Neutrophil (primary cell): ENCODE data around the gene TAT.
A peak's percentile ranks its signal among the peaks of the same experiment; 100 is the strongest.
"Not testable (repeated sequence)": the region's sequence is repeated elsewhere in the genome, so short reads cannot be mapped to it uniquely, and the experiment has no call there.

Experiments used
- H3K27ac ChIP-seq: fragments of 200-600 bp; sonication (generic); 2 replicates; pipeline ENCODE4 v1.5.1; 2016; ENCODE audit warnings: mild to moderate bottlenecking, moderate library complexity
- H3K27me3 ChIP-seq: fragments of 200-600 bp; sonication (generic); 2 replicates; pipeline ENCODE4 v1.6.0; 2016; ENCODE audit warnings: mild to moderate bottlenecking
- H3K36me3 ChIP-seq: fragments of 200-600 bp; sonication (generic); 2 replicates; pipeline ENCODE4 v1.5.1; 2017
- H3K4me1 ChIP-seq, 2 experiments: fragments of 200-600 bp in 1 of 2; sonication (generic) in 1 of 2; 1 replicate in 1 of 2; 2 replicates in 1 of 2; pipeline versions ENCODE4 v1.5.1 to v1.6.1; 2013 to 2016; ENCODE audit warnings: low read depth in 1 of 2, low read length in 1 of 2, mild to moderate bottlenecking in 1 of 2, moderate library complexity in 1 of 2; ENCODE audit not compliant: control insufficient read depth in 1 of 2, insufficient read depth in 1 of 2
- H3K4me3 ChIP-seq, 2 experiments: fragments of 200-600 bp in 1 of 2; sonication (generic) in 1 of 2; 1 replicate in 1 of 2; 2 replicates in 1 of 2; pipeline ENCODE4 v1.5.1; 2013 to 2016; ENCODE audit warnings: low read depth in 1 of 2, low read length in 1 of 2, mild to moderate bottlenecking in 1 of 2, moderate library complexity in 1 of 2
- H3K9me3 ChIP-seq: fragments of 200-600 bp; sonication (generic); 2 replicates; pipeline ENCODE4 v1.5.1; 2016
- CTCF ChIP-seq: fragments of 200-600 bp; sonication (generic); IDR thresholded peaks from 2 replicates; pipeline ENCODE4 v1.5.1; 2016; ENCODE audit warnings: antibody characterized with exemption

Gene TAT

GRCh38 chr16:71618429-71618828 lies 41.5 kb upstream of the TAT start:
- no peak overlapping the region for H3K4me3 ChIP-seq
- H3K27ac ChIP-seq, result no peak overlapping the region
- H3K4me1 ChIP-seq, result no peaks in the 10 kb centered on the region
- no peak for TF ChIP-seq CTCF
- no peaks in the 10 kb centered on the region for H3K36me3 ChIP-seq
- H3K9me3 ChIP-seq, result no peaks in the 10 kb centered on the region
- H3K27me3 ChIP-seq, result peaks cover 34% of the 10 kb centered on the region

- H3K9me3 ChIP-seq, H3K4me3 ChIP-seq, H3K27ac ChIP-seq, H3K36me3 ChIP-seq, H3K4me1 ChIP-seq: not testable (repeated sequence)
- peaks cover 37% of the 10 kb centered on the region for H3K27me3 ChIP-seq
Measured at GRCh38 chr16:71614956-71615355, 38.1 kb upstream of the TAT start.

DNA sequence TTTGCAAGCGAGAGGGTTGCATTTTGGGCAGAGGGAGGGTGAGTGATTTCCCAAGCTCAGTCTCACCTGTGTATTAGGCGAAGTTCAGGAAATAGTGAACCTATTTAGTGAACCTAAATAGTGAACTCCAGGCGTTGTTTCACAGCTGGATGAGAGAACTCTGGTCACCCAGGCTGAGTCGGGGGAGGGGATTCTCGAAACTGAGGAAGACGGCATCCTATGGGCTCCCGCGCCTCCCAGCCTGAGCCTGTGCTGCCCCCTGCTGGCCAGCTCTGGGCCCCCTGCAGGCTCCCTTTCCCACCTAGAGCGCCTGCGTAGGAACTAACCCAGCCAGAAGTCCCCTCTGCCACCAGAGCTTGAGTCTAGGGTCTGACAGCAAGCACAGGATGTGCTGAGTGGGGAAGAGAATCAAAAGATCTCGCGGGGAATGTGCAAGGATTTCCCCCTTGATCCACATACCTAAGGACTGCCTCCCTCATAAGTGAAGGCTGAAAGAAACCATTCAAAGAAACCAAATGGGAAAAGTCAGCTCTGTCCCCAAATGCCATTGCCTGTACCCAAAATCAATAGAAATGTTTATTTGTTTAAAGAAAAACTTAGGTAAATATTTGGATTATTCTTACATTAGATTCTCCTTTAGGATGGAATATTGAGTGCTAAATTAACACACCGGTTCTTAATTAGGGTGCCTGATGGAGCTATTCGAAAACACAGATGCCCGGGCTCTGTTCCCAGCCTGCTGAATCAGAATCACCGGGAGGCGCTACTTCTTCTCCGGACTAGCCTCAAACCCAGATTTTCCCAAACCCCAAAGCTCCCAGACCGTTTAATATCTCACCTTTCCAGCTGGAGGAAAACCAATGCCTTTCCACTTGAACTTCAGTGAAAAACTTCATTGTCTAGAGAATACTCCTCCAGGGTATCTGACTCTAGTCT lies 34.3 kb upstream of the TAT start:
- Histone ChIP-seq H3K4me1 (no peaks in the 10 kb centered on the region), H3K27me3 (peaks cover 28% of the 10 kb centered on the region), H3K36me3 (no peaks in the 10 kb centered on the region), H3K4me3 (no peak overlapping the region), H3K9me3 (no peaks in the 10 kb centered on the region), H3K27ac (no peak overlapping the region)
- peak; percentile 55 for TF ChIP-seq CTCF

DNA sequence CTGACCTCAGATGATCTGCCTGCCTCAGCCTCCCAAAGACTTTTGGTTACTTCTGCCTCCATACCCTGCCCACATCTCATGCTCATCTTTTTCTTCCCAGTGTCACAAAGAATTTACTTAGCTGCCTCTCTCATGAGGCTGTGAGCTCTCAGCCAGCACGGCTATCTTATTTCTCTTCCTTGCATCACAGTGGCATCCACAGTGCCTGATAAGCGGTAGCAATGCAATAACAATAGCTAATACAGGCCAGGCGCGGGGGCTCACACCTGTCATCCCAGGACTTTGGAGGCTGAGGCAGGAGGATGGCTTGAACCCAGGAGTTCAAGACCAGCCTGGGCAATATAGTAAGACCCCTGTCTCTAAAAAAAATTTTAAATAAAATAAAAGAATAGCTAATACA lies 33.6 kb upstream of the TAT start:
- no peaks in the 10 kb centered on the region for H3K36me3 ChIP-seq
- H3K4me3 ChIP-seq, result no peak overlapping the region
- no peak for TF ChIP-seq CTCF
- H3K4me1 ChIP-seq, result no peaks in the 10 kb centered on the region
- H3K27ac ChIP-seq, result no peak overlapping the region
- peaks cover 28% of the 10 kb centered on the region for H3K27me3 ChIP-seq
- no peaks in the 10 kb centered on the region for H3K9me3 ChIP-seq

DNA sequence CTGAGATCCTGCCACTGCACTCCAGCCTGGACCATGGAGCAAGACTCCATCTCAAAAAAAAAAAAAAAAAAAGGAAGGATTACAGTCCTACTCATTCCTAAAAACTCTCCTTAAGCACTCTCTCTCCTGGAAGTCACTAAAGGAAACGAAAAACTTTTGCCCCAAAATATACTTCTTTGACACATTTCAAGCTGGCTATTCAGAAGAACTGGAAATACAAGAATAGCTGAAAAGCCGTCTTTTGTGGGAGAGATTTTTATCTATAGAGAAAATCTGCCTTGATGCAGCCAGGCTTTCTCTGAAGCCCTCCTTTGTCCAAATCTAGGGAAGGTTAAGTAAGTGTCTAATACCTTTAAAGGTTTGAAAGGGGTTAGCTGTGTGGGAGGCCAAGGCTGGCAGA lies 32.2 kb upstream of the TAT start:
- no peaks in the 10 kb centered on the region for H3K9me3 ChIP-seq
- no peak for TF ChIP-seq CTCF

GRCh38 chr16:71600822-71601221 lies 23.9 kb upstream of the TAT start:
- Histone ChIP-seq H3K9me3 (no peaks in the 10 kb centered on the region), H3K4me3 (no peak overlapping the region), H3K27ac (no peak overlapping the region), H3K36me3 (no peaks in the 10 kb centered on the region), H3K27me3 (no peaks in the 10 kb centered on the region), H3K4me1 (no peaks in the 10 kb centered on the region)
- no peak for TF ChIP-seq CTCF

More for the DNA sequence above, 32.2 kb upstream of the TAT start:
- no peaks in the 10 kb centered on the region for H3K4me1 ChIP-seq
- H3K4me3 ChIP-seq, result no peak overlapping the region
- peaks cover 28% of the 10 kb centered on the region for H3K27me3 ChIP-seq
- no peak overlapping the region for H3K27ac ChIP-seq
- no peaks in the 10 kb centered on the region for H3K36me3 ChIP-seq

DNA sequence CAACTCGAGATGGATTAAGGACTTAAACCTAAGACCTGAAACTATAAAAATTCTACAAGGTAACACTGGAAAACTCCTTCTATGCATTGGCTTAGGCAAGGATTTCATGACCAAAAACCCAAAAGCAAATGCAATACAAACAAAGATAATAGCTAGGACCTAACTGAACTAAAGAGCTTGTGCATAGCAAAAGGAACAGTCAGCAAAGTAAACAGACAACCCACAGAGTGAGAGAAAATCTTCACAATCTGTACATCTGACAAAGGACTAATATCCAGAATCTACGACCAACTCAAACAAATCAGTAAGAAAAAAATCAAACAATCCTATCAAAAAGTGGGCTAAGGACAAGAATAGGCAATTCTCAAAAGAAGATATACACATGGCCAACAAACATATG lies 21.5 kb upstream of the TAT start:
- H3K4me1 ChIP-seq, H3K9me3 ChIP-seq, H3K4me3 ChIP-seq, H3K27ac ChIP-seq, H3K27me3 ChIP-seq, H3K36me3 ChIP-seq: not testable (repeated sequence)

DNA sequence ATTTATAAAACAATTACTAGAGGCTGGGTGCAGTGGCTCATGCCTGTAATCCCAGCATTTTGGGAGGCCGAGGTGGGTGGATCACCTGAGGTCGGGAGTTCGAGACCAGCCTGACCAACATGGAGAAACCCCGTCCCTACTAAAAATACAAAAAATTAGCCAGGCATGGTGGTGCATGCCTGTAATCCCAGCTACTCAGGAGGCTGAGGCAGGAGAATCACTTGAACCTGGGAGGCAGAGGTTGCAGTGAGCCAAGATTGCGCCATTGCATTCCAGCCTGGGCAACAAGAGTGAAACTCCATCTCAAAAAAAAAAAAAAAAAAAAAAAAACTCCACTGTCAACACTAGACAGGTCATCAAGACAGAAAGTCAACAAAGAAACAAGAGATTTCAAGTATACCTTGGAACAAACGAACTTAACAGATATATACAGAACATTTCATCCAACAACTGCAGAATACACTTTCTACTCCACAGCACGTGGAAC lies 18.5 kb upstream of the TAT start:
- not testable (repeated sequence) for H3K36me3 ChIP-seq, H3K4me1 ChIP-seq, H3K4me3 ChIP-seq, H3K27ac ChIP-seq, H3K27me3 ChIP-seq, H3K9me3 ChIP-seq
